SK-N-SH (cell line): ENCODE results near the gene IKZF4. TPM values are rescaled to one million over a fixed set of nuclear protein-coding genes. Genes with fewer than 3 reads are reported as not detected.

Experiments
- CTCF ChIA-PET: fragments of 300-600, 350-600 bp; formaldehyde crosslinking; extraction: SDS; loops from one replicate; lab custom pipeline; 2021; lab: Yijun Ruan, JAX
- POLR2A ChIA-PET: fragments of 350-600 bp; sonication (Branson Sonifier 250); formaldehyde crosslinking; extraction: SDS; loops from one replicate; lab custom pipeline; 2020; ENCODE audit warnings: antibody characterized with exemption, inconsistent platforms; lab: Yijun Ruan, JAX
- DNase-seq: peaks from one replicate; pipeline ENCODE4 v3.0.0; 2012
- H2AFZ ChIP-seq: fragments of 200-600 bp; sonication (generic); 2 replicates; pipeline ENCODE4 v1.8.1; 2016; ENCODE audit warnings: antibody characterized with exemption, mild to moderate bottlenecking, low read depth
- H3F3A ChIP-seq: fragments of 200-600 bp; sonication (generic); replicated peaks from 2 replicates; pipeline ENCODE3; 2016; ENCODE audit warnings: antibody characterized with exemption, mild to moderate bottlenecking; ENCODE audit not compliant: insufficient read depth
- H3K27ac ChIP-seq, 2 experiments: fragments of 200-500 bp in 1 of 2; fragments of 200-600 bp in 1 of 2; sonication (Bioruptor generic) in 1 of 2; sonication (generic), shearing (Covaris generic) in 1 of 2; 2 replicates each; pipeline versions ENCODE4 v1.5.1 to v1.6.1; 2014 to 2016; ENCODE audit warnings: low read depth in 2 of 2, inconsistent platforms in 1 of 2, low read length in 1 of 2, mild to moderate bottlenecking in 1 of 2, mixed read lengths in 1 of 2
- H3K27me3 ChIP-seq: fragments of 200-600 bp; sonication (generic), shearing (Covaris generic); 2 replicates; pipeline ENCODE4 v1.6.1; 2016; ENCODE audit warnings: mixed run types; ENCODE audit not compliant: insufficient read depth
- H3K36me3 ChIP-seq, 2 experiments: fragments of 200-500 bp in 1 of 2; fragments of 200-600 bp in 1 of 2; sonication (Bioruptor generic) in 1 of 2; sonication (generic) in 1 of 2; replicated peaks in 1 of 2; 2 replicates each; pipeline versions ENCODE3 to v1.5.1; 2014 to 2016; ENCODE audit warnings: low read length in 1 of 2, mild to moderate bottlenecking in 1 of 2; ENCODE audit not compliant: insufficient read depth in 2 of 2, control insufficient read depth in 1 of 2
- H3K4me1 ChIP-seq, 2 experiments: fragments of 200-500 bp in 1 of 2; fragments of 200-600 bp in 1 of 2; sonication (Bioruptor generic) in 1 of 2; sonication (generic), shearing (Covaris generic) in 1 of 2; 2 replicates each; pipeline versions ENCODE4 v1.5.1 to v1.6.1; 2014 to 2016; ENCODE audit warnings: low read depth in 1 of 2, low read length in 1 of 2, mixed run types in 1 of 2; ENCODE audit not compliant: insufficient read depth in 2 of 2, control insufficient read depth in 1 of 2
- H3K4me2 ChIP-seq: fragments of 200-600 bp; sonication (generic), shearing (Covaris generic); 2 replicates; pipeline ENCODE4 v1.6.1; 2017; ENCODE audit warnings: mixed run types
- H3K4me3 ChIP-seq, 2 experiments: fragments of 200-500 bp in 1 of 2; fragments of 200-600 bp in 1 of 2; sonication (Bioruptor generic) in 1 of 2; sonication (generic), shearing (Covaris generic) in 1 of 2; 2 replicates each; pipeline versions ENCODE4 v1.5.1 to v1.8.1; 2014 to 2016; ENCODE audit warnings: low read depth in 2 of 2, inconsistent platforms in 1 of 2, low read length in 1 of 2, mild to moderate bottlenecking in 1 of 2, mixed read lengths in 1 of 2, moderate library complexity in 1 of 2
- H3K79me2 ChIP-seq: fragments of 200-600 bp; sonication (generic); 2 replicates; pipeline ENCODE4 v1.8.1; 2017; ENCODE audit warnings: mild to moderate bottlenecking; ENCODE audit not compliant: insufficient read depth
- H3K9ac ChIP-seq: fragments of 200-600 bp; sonication (generic); 2 replicates; pipeline ENCODE4 v1.6.1; 2017; ENCODE audit warnings: mixed run types
- H3K9me2 ChIP-seq: fragments of 200-600 bp; sonication (generic); 2 replicates; pipeline ENCODE4 v1.6.1; 2017; ENCODE audit warnings: mixed run types
- H3K9me3 ChIP-seq: fragments of 200-600 bp; sonication (generic); 2 replicates; pipeline ENCODE4 v1.6.1; 2017; ENCODE audit warnings: mixed run types, mild to moderate bottlenecking, moderate library complexity
- H4K20me1 ChIP-seq: fragments of 200-600 bp; sonication (generic); 2 replicates; pipeline ENCODE4 v1.6.1; 2017; ENCODE audit warnings: mild to moderate bottlenecking, mixed run types; ENCODE audit not compliant: insufficient read depth
- ELF1 ChIP-seq: IDR thresholded peaks from 2 replicates; pipeline ENCODE4 v1.4.0; 2012
- EP300 ChIP-seq, 2 experiments: IDR thresholded peaks; 2 replicates each; pipeline versions ENCODE4 v1.4.0 to v1.6.1; 2012; ENCODE audit warnings: borderline replicate concordance in 1 of 2, low read depth in 1 of 2, low read length in 1 of 2
- FOXJ3 ChIP-seq: sonication (generic); formaldehyde crosslinking; IDR thresholded peaks from 2 replicates; pipeline ENCODE4 v1.5.1; 2020; ENCODE audit warnings: mild to moderate bottlenecking, missing genetic modification reagents
- GATA2 ChIP-seq: sonication (generic); formaldehyde crosslinking; IDR thresholded peaks from 2 replicates; pipeline ENCODE4 v1.5.0; 2020; ENCODE audit warnings: mild to moderate bottlenecking, missing genetic modification reagents
- MEF2A ChIP-seq: IDR thresholded peaks from 2 replicates; pipeline ENCODE4 v1.4.0; 2012; ENCODE audit warnings: low read depth, borderline replicate concordance
- RAD21 ChIP-seq: IDR thresholded peaks from 2 replicates; pipeline ENCODE4 v1.6.1; 2012; ENCODE audit warnings: mild to moderate bottlenecking, low read length
- RFX5 ChIP-seq: IDR thresholded peaks from 2 replicates; pipeline ENCODE4 v1.6.1; 2012; ENCODE audit warnings: mild to moderate bottlenecking, improper control_type of control experiment, low read length
- RXRA ChIP-seq: IDR thresholded peaks from 2 replicates; pipeline ENCODE4 v1.4.0; 2012; ENCODE audit warnings: low read depth, mild to moderate bottlenecking, borderline replicate concordance
- SIN3A ChIP-seq: IDR thresholded peaks from 2 replicates; pipeline ENCODE4 v1.6.1; 2012; ENCODE audit warnings: low read depth, mild to moderate bottlenecking, low read length, moderate library complexity, borderline replicate concordance
- SMC3 ChIP-seq: IDR thresholded peaks from 2 replicates; pipeline ENCODE4 v1.6.1; 2012; ENCODE audit warnings: low read depth, low read length, improper control_type of control experiment
- TAF1 ChIP-seq: IDR thresholded peaks from 2 replicates; pipeline ENCODE4 v1.6.1; 2012; ENCODE audit warnings: low read depth, mild to moderate bottlenecking, low read length, moderate library complexity, borderline replicate concordance
- TEAD4 ChIP-seq: IDR thresholded peaks from 2 replicates; pipeline ENCODE4 v1.4.0; 2012; ENCODE audit warnings: mild to moderate bottlenecking, borderline replicate concordance; ENCODE audit not compliant: insufficient read depth
- WGBS: methylation state at CpG from one replicate; pipeline ENCODE4 v1.1.6; 2017; ENCODE audit warnings: low lambda C conversion rate; 5-methylcytosine and 5-hydroxymethylcytosine counted together
- polyA plus RNA-seq, 3 experiments: library from polyadenylated mRNA; depleted of rRNA; stranded (reverse); fragments of >200 nt; gene quantifications; 2 replicates each; pipeline ENCODE4 v1.2.3, GENCODE V29; 2012
- TF ChIP-seq, protein P1 (sequence below): IDR thresholded peaks from 2 replicates; pipeline ENCODE4 v1.4.0; 2012; ENCODE audit warnings: low read depth, borderline replicate concordance
- TF ChIP-seq, protein P2 (sequence below): IDR thresholded peaks from 2 replicates; pipeline ENCODE4 v1.6.1; 2012; ENCODE audit warnings: mild to moderate bottlenecking, low read depth, low read length, moderate library complexity
- TF ChIP-seq, protein P3 (sequence below): IDR thresholded peaks from 2 replicates; pipeline ENCODE4 v1.4.0; 2012; ENCODE audit warnings: low read depth, borderline replicate concordance
- TF ChIP-seq, protein P4 (sequence below): fragments of 150-350 bp; IDR thresholded peaks from 2 replicates; pipeline ENCODE4 v1.6.1; 2016; ENCODE audit warnings: mild to moderate bottlenecking, low read depth, low read length
- TF ChIP-seq, protein P5 (sequence below): fragments of 200-600 bp; sonication (generic); IDR thresholded peaks from 2 replicates; pipeline ENCODE4 v1.6.1; 2017; ENCODE audit warnings: antibody characterized with exemption, mild to moderate bottlenecking, moderate library complexity

IKZF4 gene
- polyA plus RNA-seq, 1 of the 3 experiments (the other 2 are of a cell fraction) = 3.9 TPM

DNA sequence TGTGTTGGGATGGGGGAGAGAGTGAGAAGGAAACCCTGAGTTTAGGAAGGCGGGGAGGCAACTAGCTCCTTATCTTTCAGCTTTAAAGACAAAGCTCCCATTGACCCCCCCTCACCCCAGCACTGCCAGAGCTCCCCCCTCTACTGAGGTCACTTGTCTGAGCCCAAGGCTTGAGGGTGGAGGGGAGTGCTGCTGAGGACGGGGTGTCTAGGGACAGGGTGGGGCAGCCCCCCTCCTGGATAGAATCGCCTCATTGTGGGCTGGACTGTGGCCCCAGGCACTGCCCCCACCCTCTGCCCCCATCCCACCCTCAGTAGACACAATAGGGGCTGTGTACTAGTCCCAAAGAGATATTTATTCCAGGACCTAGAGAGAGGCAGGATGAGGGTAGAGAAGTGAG lies 62.1 kb downstream of the IKZF4 start:
- H3K4me1 ChIP-seq = peaks cover 0 to 6% of the 10 kb centered on the region in 2 experiments; a peak in 1 of 4 replicates
- no peaks in the 10 kb centered on the region for H4K20me1 ChIP-seq
- H2AFZ ChIP-seq = no peak overlapping the region
- H3K27me3 ChIP-seq = no peaks in the 10 kb centered on the region
- H3K36me3 ChIP-seq = no peaks in the 10 kb centered on the region
- H3K4me3 ChIP-seq = no peak overlapping the region
- ChIA-PET CTCF (no interaction called here), POLR2A (interaction anchor here (1.0 kb wide), 1 partner anchor 21 kb away, joined by 3 read pairs; the partner anchor contains the start of gene PA2G4)
- H3K9me2 ChIP-seq = no peaks in the 10 kb centered on the region
- H3F3A ChIP-seq = peaks cover 12% of the 10 kb centered on the region
- WGBS = 60% methylated on average over 3 of the region's 3 CpGs
- no peak overlapping the region for H3K27ac ChIP-seq
- TF ChIP-seq SMC3 (no peak), TAF1 (no peak), RFX5 (no peak), MEF2A (no peak), GATA2 (CRISPR knock-in tag) (no peak), TEAD4 (no peak), RXRA (no peak), ELF1 (no peak), EP300 (IDR thresholded peaks at IDR 0.05; ENCODE audit: borderline replicate concordance in 1 of 2, low read depth in 1 of 2, low read length in 1 of 2) (no peak)
- TF ChIP-seq, protein P1, sequence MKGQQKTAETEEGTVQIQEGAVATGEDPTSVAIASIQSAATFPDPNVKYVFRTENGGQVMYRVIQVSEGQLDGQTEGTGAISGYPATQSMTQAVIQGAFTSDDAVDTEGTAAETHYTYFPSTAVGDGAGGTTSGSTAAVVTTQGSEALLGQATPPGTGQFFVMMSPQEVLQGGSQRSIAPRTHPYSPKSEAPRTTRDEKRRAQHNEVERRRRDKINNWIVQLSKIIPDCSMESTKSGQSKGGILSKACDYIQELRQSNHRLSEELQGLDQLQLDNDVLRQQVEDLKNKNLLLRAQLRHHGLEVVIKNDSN = no peak
- TF ChIP-seq, protein P2, sequence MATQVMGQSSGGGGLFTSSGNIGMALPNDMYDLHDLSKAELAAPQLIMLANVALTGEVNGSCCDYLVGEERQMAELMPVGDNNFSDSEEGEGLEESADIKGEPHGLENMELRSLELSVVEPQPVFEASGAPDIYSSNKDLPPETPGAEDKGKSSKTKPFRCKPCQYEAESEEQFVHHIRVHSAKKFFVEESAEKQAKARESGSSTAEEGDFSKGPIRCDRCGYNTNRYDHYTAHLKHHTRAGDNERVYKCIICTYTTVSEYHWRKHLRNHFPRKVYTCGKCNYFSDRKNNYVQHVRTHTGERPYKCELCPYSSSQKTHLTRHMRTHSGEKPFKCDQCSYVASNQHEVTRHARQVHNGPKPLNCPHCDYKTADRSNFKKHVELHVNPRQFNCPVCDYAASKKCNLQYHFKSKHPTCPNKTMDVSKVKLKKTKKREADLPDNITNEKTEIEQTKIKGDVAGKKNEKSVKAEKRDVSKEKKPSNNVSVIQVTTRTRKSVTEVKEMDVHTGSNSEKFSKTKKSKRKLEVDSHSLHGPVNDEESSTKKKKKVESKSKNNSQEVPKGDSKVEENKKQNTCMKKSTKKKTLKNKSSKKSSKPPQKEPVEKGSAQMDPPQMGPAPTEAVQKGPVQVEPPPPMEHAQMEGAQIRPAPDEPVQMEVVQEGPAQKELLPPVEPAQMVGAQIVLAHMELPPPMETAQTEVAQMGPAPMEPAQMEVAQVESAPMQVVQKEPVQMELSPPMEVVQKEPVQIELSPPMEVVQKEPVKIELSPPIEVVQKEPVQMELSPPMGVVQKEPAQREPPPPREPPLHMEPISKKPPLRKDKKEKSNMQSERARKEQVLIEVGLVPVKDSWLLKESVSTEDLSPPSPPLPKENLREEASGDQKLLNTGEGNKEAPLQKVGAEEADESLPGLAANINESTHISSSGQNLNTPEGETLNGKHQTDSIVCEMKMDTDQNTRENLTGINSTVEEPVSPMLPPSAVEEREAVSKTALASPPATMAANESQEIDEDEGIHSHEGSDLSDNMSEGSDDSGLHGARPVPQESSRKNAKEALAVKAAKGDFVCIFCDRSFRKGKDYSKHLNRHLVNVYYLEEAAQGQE = no peak
- no peaks in the 10 kb centered on the region for H3K9me3 ChIP-seq
- DNase-seq = no peak
- no peak overlapping the region for H3K9ac ChIP-seq
- H3K79me2 ChIP-seq = no peaks in the 10 kb centered on the region
- H3K4me2 ChIP-seq = no peak overlapping the region

DNA sequence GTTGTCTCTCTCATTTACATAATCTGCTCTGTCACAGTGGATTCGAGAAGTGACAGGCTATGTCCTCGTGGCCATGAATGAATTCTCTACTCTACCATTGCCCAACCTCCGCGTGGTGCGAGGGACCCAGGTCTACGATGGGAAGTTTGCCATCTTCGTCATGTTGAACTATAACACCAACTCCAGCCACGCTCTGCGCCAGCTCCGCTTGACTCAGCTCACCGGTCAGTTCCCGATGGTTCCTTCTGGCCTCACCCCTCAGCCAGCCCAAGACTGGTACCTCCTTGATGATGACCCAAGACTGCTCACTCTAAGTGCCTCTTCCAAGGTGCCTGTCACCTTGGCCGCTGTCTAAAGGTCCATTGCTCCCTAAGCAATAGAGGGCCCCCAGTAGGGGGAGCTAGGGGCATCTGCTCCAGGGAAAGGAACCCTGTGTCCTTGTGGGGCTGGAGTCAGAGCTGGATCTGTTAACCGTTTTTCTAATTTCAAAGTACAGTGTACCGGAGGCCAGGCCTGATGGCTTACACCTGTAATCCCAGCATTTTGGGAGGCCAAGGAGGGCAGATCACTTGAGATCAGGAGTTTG lies 64.2 kb downstream of the IKZF4 start:
- ChIA-PET POLR2A (no interaction called here), CTCF (interaction anchor here (0.7 to 2.8 kb wide), 3 partner anchors 11 to 20 kb away, joined by 4 to 7 read pairs (median 4); partner anchors contain the start of gene PA2G4)
- no peaks in the 10 kb centered on the region for H3K79me2 ChIP-seq
- H3K4me2 ChIP-seq = no peak overlapping the region
- no peaks in the 10 kb centered on the region for H3K27me3 ChIP-seq
- H3F3A ChIP-seq = no peaks in the 10 kb centered on the region
- no peaks in the 10 kb centered on the region for H3K9me3 ChIP-seq
- no peaks in the 10 kb centered on the region for H4K20me1 ChIP-seq
- 85% methylated on average over 15 of the region's 15 CpGs for WGBS
- H3K4me1 ChIP-seq = peaks cover 0 to 3% of the 10 kb centered on the region in 2 experiments; a peak in 1 of 4 replicates
- no peak for DNase-seq
- TF ChIP-seq SIN3A (no peak), RAD21 (0 out of 2 replicates have a peak, but pooled peaks have one; percentile 9), FOXJ3 (CRISPR knock-in tag) (no peak), SMC3 (no peak)
- TF ChIP-seq, protein P3, sequence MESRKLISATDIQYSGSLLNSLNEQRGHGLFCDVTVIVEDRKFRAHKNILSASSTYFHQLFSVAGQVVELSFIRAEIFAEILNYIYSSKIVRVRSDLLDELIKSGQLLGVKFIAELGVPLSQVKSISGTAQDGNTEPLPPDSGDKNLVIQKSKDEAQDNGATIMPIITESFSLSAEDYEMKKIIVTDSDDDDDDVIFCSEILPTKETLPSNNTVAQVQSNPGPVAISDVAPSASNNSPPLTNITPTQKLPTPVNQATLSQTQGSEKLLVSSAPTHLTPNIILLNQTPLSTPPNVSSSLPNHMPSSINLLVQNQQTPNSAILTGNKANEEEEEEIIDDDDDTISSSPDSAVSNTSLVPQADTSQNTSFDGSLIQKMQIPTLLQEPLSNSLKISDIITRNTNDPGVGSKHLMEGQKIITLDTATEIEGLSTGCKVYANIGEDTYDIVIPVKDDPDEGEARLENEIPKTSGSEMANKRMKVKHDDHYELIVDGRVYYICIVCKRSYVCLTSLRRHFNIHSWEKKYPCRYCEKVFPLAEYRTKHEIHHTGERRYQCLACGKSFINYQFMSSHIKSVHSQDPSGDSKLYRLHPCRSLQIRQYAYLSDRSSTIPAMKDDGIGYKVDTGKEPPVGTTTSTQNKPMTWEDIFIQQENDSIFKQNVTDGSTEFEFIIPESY = no peak
- TF ChIP-seq, protein P4, sequence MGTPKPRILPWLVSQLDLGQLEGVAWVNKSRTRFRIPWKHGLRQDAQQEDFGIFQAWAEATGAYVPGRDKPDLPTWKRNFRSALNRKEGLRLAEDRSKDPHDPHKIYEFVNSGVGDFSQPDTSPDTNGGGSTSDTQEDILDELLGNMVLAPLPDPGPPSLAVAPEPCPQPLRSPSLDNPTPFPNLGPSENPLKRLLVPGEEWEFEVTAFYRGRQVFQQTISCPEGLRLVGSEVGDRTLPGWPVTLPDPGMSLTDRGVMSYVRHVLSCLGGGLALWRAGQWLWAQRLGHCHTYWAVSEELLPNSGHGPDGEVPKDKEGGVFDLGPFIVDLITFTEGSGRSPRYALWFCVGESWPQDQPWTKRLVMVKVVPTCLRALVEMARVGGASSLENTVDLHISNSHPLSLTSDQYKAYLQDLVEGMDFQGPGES = no peak
- TF ChIP-seq, protein P5, sequence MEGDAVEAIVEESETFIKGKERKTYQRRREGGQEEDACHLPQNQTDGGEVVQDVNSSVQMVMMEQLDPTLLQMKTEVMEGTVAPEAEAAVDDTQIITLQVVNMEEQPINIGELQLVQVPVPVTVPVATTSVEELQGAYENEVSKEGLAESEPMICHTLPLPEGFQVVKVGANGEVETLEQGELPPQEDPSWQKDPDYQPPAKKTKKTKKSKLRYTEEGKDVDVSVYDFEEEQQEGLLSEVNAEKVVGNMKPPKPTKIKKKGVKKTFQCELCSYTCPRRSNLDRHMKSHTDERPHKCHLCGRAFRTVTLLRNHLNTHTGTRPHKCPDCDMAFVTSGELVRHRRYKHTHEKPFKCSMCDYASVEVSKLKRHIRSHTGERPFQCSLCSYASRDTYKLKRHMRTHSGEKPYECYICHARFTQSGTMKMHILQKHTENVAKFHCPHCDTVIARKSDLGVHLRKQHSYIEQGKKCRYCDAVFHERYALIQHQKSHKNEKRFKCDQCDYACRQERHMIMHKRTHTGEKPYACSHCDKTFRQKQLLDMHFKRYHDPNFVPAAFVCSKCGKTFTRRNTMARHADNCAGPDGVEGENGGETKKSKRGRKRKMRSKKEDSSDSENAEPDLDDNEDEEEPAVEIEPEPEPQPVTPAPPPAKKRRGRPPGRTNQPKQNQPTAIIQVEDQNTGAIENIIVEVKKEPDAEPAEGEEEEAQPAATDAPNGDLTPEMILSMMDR = peak; percentile 43
- no peak overlapping the region for H3K27ac ChIP-seq
- no peak overlapping the region for H2AFZ ChIP-seq
- no peak overlapping the region for H3K9ac ChIP-seq
- no peak overlapping the region for H3K4me3 ChIP-seq
- H3K36me3 ChIP-seq = no peaks in the 10 kb centered on the region
- no peaks in the 10 kb centered on the region for H3K9me2 ChIP-seq
